ENCODE results near the gene FIBP. TPM values are rescaled to one million over a fixed set of nuclear protein-coding genes. Genes with fewer than 3 reads are reported as not detected.
A peak's percentile ranks its signal among the peaks of the same experiment; 100 is the strongest.

FIBP gene
- total RNA-seq, 2 donors from 2014 or later = 41.9 to 53.5 TPM

GRCh38 chr11:65862191-65862735 lies 26.0 kb downstream of the FIBP start:
- no peak for DNase-seq
- no peaks in the 10 kb centered on the region for H3K9me3 ChIP-seq
- H3K4me1 ChIP-seq = peaks cover 11% of the 10 kb centered on the region

GRCh38 chr11:65861533-65862183 lies 26.6 kb downstream of the FIBP start:
- Histone ChIP-seq H3K9ac (ENCODE audit: low read depth in 2 of 2, low read length in 2 of 2) (peak overlapping the region; percentile 79 to 82), H3K27me3 (no peaks in the 10 kb centered on the region), H3K4me1 (peaks cover 11% of the 10 kb centered on the region), H3K27ac (peak overlapping the region; percentile 100), H3K4me3 (peak overlapping the region; percentile 92), H3K9me3 (no peaks in the 10 kb centered on the region), H3K36me3 (peaks cover 7% of the 10 kb centered on the region)
- intact Hi-C loops (cut with DNase I) = no loop called here
- TF ChIP-seq CTCF (IDR thresholded peaks at IDR 0.05) = no peak
- no peak for DNase-seq

More at GRCh38 chr11:65862191-65862735, 26.0 kb downstream of the FIBP start:
- Histone ChIP-seq H3K9ac (ENCODE audit: low read depth in 2 of 2, low read length in 2 of 2) (peak overlapping the region in 1 of 2 donors; percentile 14), H3K27me3 (no peaks in the 10 kb centered on the region), H3K36me3 (peaks cover 7% of the 10 kb centered on the region), H3K4me3 (no peak overlapping the region), H3K27ac (peak overlapping the region; percentile 100)
- intact Hi-C loops (cut with DNase I) = no loop called here
- TF ChIP-seq CTCF (IDR thresholded peaks at IDR 0.05) = no peak

- Histone ChIP-seq H3K9ac (ENCODE audit: low read depth in 2 of 2, low read length in 2 of 2) (peak overlapping the region; percentile 79 to 82), H3K9me3 (no peaks in the 10 kb centered on the region), H3K27ac (peak overlapping the region; percentile 100), H3K36me3 (peaks cover 7% of the 10 kb centered on the region), H3K4me1 (peaks cover 13% of the 10 kb centered on the region), H3K27me3 (no peaks in the 10 kb centered on the region), H3K4me3 (peak overlapping the region; percentile 92)
- TF ChIP-seq CTCF (IDR thresholded peaks at IDR 0.05) = no peak
- intact Hi-C loops (cut with DNase I) = no loop called here
- DNase-seq = no peak
These were observed 27.1 kb downstream of the FIBP start for GRCh38 chr11:65861165-65861505.

GRCh38 chr11:65860278-65861164 lies 27.8 kb downstream of the FIBP start, which contains the start of gene MUS81:
MUS81 (plus strand) TSS chr11:65860433; CDS start chr11:65860754, 321 bp downstream.
- Histone ChIP-seq H3K36me3 (peaks cover 10% of the 10 kb centered on the region), H3K4me1 (peaks cover 20% of the 10 kb centered on the region), H3K9ac (ENCODE audit: low read depth in 2 of 2, low read length in 2 of 2) (peak within 1 kb of the TSS; percentile 79 to 82), H3K4me3 (peak within 1 kb of the TSS; percentile 92), H3K27me3 (no peaks in the 10 kb centered on the region), H3K27ac (peak within 1 kb of the TSS; percentile 100), H3K9me3 (no peaks in the 10 kb centered on the region)
- intact Hi-C loops (cut with DNase I) = no loop called here
- DNase-seq = peak; percentile 99
- peak; percentile 85 for TF ChIP-seq CTCF (IDR thresholded peaks at IDR 0.05)

- no peak for TF ChIP-seq CTCF (IDR thresholded peaks at IDR 0.05)
- Histone ChIP-seq H3K36me3 (peaks cover 17% of the 10 kb centered on the region), H3K9me3 (no peaks in the 10 kb centered on the region), H3K4me1 (peaks cover 26% of the 10 kb centered on the region), H3K4me3 (peak overlapping the region; percentile 92), H3K27me3 (no peaks in the 10 kb centered on the region), H3K9ac (ENCODE audit: low read depth in 2 of 2, low read length in 2 of 2) (peak overlapping the region; percentile 79 to 82), H3K27ac (peak overlapping the region; percentile 100)
- intact Hi-C loops (cut with DNase I) = no loop called here
- DNase-seq = no peak
These were observed 28.4 kb downstream of the FIBP start for GRCh38 chr11:65859812-65860277.
